ENCODE measurements around the gene VAT1L.

VAT1L gene

DNA sequence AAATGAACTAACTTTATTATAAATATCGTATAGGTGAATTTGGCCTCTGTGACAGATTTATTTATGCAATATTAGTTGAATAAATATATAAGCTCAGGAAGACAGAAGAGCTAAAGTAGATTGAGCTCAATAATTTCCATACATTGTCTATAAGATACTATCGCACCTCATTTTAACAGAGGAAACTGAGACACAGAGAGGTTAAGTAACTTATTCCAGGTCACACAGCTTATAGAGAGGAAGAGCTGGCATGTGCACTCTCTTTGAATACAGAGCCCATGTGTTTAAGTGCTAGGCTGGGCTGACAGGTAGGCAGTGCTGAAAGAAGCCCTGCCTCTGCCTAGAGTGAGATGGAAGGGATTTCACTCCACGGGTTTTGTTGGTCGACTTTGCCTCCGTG lies 48.4 kb downstream of the VAT1L start:
- no peak for DNase-seq

DNA sequence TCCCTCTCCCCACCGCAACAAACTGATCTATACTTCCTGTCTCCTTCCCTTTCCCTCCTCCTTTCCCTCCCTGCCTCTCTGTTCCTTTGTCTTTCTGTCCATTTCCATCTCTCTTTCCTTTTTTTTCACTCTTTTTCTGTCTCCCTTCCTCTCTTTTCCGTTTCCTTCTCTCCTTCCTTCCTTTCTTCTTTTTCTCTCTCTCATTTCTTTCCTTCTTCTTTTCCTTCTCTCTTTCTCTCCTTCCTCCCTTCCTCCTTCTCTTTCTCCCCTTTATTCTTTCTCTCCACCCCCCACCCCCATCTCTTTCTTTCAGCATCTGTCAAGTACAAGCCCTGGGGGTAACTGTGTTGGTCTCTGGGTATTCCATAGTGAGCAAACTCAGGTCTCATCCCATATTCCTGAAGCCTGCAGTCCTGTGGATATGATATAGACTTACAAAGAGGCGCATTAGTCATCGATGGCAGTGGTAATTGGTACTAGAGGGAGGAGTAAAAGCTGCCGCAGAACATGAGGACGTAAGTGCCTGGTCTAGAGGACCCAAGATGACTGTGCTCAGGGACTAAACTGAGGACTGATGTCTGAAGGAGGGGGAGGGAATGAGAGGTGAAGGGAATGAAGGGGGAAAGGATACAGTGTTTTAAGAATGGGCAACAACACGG lies 50.4 kb downstream of the VAT1L start:
- DNase-seq, result no peak

DNA sequence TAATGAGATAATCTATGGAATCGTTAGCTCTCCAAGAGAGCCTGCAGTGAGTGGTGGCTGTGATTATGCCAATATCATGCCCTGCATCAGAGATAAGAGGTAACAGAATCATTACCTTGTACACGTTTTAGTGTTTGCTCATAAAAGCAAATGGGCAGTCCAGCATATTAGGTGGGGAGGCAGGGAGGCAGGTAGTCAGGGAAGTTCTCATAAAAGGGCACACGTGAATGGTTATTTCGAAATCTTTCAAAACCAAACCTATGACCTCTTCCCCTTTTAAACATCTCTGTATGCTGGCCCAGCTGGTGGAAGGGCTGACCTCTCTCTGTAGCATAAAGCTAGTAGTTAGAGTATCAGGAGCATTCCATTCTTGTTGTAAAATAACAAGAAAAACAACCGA lies 51.7 kb downstream of the VAT1L start:
- DNase-seq, result no peak

DNA sequence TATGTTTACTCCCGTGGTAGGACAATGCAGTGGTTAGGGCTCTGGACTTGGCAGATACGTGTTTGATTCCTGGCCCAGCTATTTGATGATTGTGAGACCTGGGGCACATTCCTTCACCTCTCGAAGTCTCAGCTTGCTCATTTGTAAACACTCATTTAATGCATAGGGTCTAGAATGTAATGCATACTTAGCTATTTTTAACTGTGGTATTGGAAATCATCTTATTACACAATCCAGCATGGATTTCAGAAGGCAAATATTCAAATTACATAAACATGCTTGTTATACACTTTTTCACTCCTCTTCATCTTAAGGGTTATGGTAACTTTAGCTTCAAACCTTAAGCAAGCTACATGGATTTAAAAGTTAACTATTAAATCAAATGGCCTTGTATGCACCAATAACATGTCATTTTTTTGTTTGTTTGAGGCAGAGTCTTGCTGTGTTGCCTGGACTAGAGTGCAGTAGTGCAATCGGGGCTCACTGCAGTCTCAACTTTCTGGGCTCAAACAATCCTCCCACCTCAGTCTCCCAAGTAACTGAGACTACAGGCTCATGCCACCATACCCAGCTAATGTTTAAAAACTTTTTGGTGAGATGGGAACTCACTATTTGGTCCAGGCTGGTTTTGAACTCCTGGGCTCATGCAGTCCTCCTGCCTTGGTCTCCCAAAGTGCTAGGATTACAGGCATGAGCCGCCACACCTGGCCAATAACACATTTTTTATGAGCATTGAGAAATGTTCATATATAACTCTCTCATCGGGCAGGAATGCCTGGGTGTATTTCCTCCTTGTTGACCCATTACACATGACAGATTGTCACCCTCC lies 52.5 kb downstream of the VAT1L start:
- no peak for DNase-seq

DNA sequence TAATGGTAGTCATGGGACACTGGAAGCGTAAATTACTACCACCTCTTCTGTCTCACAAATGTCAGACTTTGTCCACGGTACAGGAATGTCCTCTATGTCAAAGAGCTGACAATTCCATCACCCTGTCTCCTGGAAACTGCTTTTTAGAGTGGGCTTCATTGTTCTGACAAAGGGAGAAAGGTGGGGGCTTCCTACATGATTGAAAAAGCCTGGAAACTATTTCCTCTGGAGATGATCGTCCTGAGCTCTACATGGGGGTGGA lies 53.1 kb downstream of the VAT1L start:
- no peak for DNase-seq

DNA sequence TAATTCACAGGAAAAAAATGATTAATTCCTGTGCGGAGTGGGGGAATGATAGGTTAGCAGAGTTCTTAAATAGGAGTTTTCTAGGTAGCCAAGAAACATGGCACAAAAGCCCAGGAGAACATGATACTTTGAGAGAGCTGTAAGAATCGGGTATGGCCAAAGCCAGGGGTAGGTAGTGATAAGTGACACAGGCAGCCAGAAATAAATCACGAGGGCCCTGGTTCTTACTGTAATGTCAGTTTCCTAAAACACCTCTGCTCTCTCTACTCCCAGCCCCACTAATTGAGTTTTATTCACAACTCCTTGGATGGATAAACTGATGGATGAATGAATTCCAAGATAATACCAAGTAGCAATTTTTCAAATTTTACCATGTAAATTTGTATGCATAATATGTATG lies 54.1 kb downstream of the VAT1L start:
- no peak for DNase-seq

DNA sequence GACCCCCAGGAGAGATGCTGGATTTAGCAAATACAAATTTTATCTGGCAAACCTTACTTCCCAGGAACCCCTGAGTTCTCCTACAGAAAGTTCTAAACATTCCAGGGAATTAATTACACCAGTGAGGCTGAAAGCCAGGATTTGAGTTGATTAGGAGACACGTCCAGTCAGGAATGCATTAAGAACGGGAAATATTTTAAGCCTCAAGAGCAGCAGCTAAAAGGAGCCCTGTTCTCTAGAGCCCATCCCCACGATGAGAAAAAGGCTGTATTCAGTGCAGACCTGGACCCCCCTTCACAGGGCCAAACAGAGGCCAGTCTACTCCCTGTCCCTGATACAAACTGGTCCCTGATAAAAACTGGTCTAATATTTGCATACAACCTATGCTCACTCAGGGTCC lies 55.0 kb downstream of the VAT1L start:
- DNase-seq, result no peak

DNA sequence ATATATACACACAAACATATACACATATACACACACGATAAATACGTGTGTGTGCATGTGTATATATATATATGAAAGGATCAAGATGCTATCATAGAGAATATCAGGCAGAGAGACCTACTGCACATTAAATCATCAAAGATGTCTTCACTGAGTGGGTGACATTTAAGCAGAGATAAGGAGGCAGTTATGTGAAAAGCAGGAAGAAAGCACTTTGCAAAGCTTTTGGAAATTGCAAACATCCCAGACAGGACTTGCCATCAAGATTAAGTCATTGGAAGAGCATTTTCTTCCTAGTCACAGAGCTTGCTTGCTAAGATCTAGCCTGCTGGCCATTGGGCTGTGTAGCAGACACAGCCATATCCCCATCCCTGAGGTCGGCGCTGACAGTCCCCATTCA lies 56.4 kb downstream of the VAT1L start:
- DNase-seq, result no peak

GRCh38 chr16:77849646-77850258 lies 61.4 kb downstream of the VAT1L start:
- no peak for DNase-seq

DNA sequence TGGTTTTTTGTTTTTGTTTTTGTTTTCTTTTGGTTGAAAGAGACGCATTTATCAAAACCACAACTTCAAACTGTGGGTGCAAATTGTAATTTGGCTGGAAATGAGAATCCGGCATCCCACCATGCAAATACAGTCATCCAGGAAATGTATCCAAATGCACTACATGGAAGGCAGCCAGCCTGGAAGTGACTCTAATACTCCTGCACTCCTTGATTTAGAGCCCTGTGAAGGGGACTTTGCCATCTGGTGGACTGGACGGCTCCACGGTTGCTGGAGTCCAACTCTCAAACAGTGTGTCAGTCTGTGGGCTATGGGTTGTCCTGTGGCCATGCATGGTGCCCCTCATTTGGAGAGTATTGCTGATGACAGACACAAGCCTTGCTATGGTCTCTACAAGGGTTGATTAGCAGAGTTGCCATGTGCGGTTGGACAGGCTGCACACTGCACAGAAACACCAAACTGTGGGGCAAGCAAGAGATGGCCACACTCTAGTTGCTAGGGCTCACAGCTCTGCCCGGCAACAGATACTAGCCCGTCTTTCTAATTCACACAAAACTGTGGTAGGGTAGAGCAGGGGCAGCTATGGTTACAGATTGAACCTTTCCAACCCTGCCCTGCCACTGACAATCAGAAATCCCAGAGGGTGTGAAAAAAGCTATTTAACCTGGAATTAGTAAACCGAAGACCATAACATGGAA lies 62.4 kb downstream of the VAT1L start:
- DNase-seq, result no peak

DNA sequence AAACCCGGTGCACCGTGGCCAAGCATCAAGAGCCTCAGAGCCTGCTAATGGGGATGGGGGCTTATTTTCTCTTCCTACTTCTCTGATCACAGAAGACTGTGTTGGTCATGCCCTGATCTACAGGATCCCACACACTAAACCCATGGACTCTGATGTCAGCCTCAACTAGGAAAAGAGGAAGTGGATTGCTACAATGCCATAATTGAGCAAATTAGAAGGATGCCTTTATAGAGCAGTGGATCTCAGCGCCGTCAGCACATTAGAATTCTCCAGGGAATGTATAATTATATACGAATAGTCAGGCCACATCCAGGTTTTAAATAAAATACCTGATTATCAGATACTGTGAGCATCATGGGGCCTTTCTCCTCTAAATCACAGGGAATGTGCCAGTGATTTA lies 64.8 kb downstream of the VAT1L start:
- no peak for DNase-seq

DNA sequence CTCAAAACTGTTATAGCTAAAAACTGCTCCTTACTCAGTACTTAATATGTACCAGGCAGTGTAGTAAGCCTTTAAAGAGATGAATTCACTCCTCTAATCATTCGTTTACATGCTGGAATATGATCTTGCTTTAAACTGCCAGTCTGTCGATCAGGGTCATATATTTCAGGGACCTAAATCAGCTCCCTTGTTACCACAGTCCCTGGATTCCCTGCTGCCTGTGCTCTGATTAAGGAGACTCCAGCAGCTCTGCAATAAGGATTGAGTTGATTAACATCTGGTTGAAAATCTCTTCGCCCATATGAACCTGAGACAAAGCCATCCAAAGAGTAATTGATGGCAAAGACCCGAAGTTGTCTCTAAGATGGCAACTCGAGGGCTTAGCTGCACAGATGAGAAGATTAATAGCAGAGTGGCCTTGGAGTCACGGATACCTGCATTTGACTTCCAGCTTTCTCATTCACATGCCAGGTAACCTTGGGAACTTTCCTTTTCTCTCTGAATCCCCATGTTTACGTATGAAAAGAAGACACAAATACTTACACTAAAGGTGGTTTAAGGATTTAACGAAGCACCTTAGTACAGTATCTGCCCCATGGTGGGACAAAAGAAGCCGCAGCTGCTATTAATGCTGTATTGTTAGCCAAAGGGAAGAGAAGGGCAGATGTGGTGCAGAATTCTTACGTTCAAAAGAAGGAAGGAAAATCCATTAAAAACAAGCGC lies 68.2 kb downstream of the VAT1L start:
- no peak for DNase-seq

GRCh38 chr16:77858060-77858459 lies 69.7 kb downstream of the VAT1L start:
- no peak for DNase-seq

DNA sequence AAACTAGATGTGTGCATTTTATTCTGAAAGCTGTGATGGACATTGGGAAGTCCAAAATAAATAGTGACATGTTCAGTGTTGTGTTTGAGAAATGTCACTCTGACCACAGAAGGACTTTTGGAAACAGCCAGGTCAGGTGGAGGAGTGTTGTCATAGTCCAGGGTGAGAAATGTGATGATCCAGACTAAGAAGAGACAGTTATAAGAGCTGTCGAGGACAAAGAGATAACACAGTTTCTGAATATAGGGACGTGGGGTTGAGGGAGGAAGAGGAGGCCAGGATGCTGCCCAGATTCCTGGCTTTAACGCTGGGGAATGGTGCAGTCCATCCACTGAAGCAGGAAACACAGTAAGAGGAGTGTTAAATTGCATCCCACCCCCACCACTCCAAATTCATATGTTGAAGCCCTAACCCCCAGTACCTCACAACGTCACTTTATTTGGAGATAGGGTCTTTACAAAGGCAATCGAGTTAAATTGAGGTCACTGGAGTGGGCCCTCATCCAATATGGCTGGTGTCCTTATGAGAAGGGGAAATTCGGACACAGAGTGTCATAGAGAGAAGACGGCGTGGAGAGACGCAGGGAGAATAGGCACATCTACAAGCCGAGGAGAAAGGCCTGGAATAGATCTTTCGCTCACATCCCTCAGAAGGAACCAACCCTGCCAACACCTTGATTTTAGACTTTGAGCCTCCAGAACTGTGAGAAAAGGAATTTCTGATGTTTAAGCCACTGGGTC lies 71.3 kb downstream of the VAT1L start:
- DNase-seq, result no peak

GRCh38 chr16:77860953-77861352 lies 72.6 kb downstream of the VAT1L start:
- DNase-seq, result no peak

DNA sequence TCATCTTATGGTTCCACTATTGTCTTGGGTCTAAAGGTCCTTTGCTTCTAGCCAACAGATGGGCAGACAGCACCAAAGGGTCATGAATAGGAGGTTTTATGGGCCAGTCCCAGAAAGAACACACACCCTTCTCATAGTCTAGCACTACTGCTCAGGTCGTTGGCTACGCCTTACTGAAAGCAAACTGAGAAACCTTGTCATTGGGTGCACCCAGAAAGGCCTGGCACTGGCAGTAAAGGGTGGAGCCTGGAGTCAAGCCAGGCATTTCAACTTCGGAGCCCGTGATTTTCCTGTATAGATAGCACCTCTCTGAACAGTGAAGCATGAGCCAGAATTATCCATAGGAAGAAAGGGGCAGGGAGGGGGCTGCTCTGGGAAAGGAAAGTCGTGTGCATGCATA lies 74.9 kb downstream of the VAT1L start:
- DNase-seq, result no peak

- DNase-seq, result no peak
Observed at GRCh38 chr16:77866752-77867151, 78.4 kb downstream of the VAT1L start.

DNA sequence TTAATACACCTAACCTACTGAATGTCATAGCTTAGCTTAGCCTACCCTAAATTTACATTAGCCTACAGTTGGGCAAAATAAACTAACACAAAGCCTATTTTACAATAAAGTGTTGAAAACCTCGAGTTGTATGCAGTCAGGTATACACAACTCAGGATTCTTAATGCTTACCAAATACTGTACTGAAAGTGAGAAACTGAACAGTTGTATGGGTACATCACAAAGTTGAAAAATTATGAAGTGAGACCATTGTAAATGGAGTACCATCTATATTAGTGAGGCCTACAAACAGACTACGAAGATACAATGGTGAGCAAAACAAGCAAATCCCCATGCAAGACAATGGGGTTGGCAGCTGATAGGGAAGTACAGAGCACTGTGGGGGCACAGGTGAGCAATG lies 79.7 kb downstream of the VAT1L start:
- no peak for DNase-seq

- no peak for DNase-seq
Observed at GRCh38 chr16:77868478-77868877, 80.1 kb downstream of the VAT1L start.

DNA sequence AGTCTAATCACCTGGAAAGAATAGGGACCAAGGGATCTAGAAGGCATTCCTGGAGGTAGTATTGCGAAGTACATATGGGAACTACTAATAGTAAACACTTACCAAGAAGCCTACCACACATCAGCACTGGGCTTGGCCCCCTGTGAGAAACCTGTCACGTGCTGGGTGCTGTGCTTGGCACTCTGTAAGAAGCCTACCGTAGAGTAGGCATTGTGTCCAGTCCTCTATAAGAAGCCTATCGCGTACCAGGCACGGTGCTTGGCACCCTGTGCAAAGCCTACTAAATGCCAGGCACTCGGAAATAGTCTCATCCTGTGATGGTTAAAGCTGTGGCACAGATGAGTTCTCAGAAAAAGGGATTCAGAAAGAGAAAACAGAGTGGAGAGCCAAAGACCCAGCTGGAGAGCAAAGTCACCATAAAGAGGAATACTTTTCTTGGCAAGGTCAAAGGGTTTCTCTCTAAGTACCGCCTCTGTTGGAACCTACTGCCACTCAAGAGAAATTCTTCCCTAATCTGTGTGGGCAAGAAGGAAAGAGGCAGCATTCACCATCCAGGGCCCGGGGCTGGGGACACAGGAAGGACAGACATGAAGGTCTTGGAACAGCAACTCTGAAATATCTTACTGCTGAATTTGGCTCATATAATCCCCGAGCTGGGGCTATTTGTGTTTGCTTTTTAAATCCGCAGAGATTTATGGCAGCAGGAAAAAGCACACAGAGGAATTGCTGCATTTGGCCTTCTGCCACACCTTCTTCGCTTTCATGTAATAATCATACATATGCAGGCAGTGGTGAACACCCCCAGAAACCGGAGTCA lies 81.8 kb downstream of the VAT1L start:
- DNase-seq, result no peak

DNA sequence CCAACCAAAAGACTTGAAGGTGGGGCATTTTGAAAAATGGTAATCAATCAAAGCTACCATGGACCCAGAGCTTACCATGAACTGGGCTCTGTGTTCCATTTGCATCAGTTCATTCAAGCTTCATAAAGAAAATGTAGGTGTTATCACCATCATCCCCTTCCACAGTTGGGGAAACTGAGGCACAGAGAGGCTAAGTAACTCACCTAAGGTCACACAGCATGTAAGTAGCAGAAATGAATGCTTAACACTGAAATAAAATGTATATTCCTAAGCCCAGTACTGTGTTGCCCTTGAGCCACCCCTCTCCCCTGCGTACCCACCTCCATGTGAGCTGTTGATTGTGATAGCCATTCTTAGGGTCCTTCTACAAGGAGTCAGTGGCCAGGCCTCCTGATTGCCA lies 83.6 kb downstream of the VAT1L start:
- DNase-seq, result no peak

DNA sequence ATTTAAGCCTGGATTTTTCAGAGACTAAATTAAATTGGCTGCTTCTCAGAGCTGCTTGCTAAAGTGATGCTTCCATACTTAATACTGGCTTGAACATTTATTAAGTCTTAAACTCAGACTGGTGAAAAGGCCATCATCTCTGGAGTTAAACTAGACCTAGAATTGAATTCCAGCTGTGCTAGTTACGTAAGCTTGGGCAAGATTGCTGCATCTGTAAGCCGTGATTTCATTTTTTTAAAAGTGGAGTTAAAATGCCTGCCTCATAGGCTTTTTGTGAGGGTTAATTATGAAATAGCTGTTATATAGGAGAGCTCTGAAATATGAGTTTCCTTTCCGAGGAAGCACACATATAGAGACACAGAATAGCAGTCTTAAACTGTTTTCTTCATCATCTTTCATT lies 84.7 kb downstream of the VAT1L start:
- no peak for DNase-seq
